ENCODE data around the gene POU2F3. TPM values are rescaled to one million over a fixed set of nuclear protein-coding genes. Genes with fewer than 3 reads are reported as not detected.
A peak's percentile ranks its signal among the peaks of the same experiment; 100 is the strongest.

POU2F3 gene
- polyA plus RNA-seq, 3 donors, result 0.37 to 0.54 TPM; not detected in 1

GRCh38 chr11:120335556-120335907 is 95.6 kb downstream of the POU2F3 start:
- Mint-ChIP-seq H3K27ac (no peak overlapping the region), H3K4me3 (peak overlapping the region; percentile 57 to 72), H3K4me1 (peaks cover 19% of the 10 kb centered on the region), H3K9me3 (peaks cover 3 to 26% (median 14%) of the 10 kb centered on the region in 7 donors), H3K27me3 (ENCODE audit: low read depth in 3 of 3) (peaks cover 78 to 91% (median 83%) of the 10 kb centered on the region in 3 donors), H3K36me3 (peaks cover 7 to 9% of the 10 kb centered on the region in 2 donors)
- peaks cover 26% of the 10 kb centered on the region in 2 donors for H3K4me1 ChIP-seq (ENCODE audit: control insufficient read depth in 1 of 2, insufficient read depth in 2 of 2, low read length in 2 of 2)
- peaks cover 7 to 30% of the 10 kb centered on the region in 2 donors for H3K9me3 ChIP-seq (replicated peaks in 1 of 2; ENCODE audit: control insufficient read depth in 1 of 2, insufficient read depth in 1 of 2, low read length in 2 of 2)
- DNase-seq, result no peak
- 0% methylated on average over 11 of the region's 19 CpGs for WGBS (ENCODE audit: insufficient coverage)
- no peak overlapping the region for H3K27ac ChIP-seq (ENCODE audit: low read depth in 1 of 2, low read length in 2 of 2)
- peak overlapping the region; percentile 40 to 76 (median 71) for H3K4me3 ChIP-seq (replicated peaks in 1 of 3; ENCODE audit: low read depth in 2 of 3, low read length in 3 of 3)
- TF ChIP-seq, protein P1, sequence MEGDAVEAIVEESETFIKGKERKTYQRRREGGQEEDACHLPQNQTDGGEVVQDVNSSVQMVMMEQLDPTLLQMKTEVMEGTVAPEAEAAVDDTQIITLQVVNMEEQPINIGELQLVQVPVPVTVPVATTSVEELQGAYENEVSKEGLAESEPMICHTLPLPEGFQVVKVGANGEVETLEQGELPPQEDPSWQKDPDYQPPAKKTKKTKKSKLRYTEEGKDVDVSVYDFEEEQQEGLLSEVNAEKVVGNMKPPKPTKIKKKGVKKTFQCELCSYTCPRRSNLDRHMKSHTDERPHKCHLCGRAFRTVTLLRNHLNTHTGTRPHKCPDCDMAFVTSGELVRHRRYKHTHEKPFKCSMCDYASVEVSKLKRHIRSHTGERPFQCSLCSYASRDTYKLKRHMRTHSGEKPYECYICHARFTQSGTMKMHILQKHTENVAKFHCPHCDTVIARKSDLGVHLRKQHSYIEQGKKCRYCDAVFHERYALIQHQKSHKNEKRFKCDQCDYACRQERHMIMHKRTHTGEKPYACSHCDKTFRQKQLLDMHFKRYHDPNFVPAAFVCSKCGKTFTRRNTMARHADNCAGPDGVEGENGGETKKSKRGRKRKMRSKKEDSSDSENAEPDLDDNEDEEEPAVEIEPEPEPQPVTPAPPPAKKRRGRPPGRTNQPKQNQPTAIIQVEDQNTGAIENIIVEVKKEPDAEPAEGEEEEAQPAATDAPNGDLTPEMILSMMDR (IDR thresholded peaks at IDR 0.05), result no peak
- H3K27me3 ChIP-seq (ENCODE audit: control insufficient read depth in 2 of 2, insufficient read depth in 2 of 2, low read length in 2 of 2), result peaks cover 86 to 91% of the 10 kb centered on the region in 2 donors
- no peaks in the 10 kb centered on the region for H3K36me3 ChIP-seq (replicated peaks in 1 of 2; ENCODE audit: control insufficient read depth in 1 of 2, insufficient read depth in 2 of 2, low read length in 2 of 2)
- H3K79me2 ChIP-seq (ENCODE audit: insufficient read depth, low read length), result no peaks in the 10 kb centered on the region
- no peak overlapping the region for H3K9ac ChIP-seq (ENCODE audit: insufficient read depth, low read length, poor library complexity, severe bottlenecking)
- peak overlapping the region; percentile 83 for H2AFZ ChIP-seq (ENCODE audit: insufficient read depth, low read depth, low read length, poor library complexity, severe bottlenecking)
- H3K4me2 ChIP-seq (replicated peaks; ENCODE audit: extremely low read depth, low read length, poor library complexity, severe bottlenecking), result peak overlapping the region; percentile 82
- H4K20me1 ChIP-seq (ENCODE audit: insufficient read depth, low read length), result no peaks in the 10 kb centered on the region
- intact Hi-C loops (cut with micrococcal nuclease), result no loop called here

GRCh38 chr11:120335908-120336640 is 96.1 kb downstream of the POU2F3 start, which contains the start of gene ARHGEF12:
TSS of gene ARHGEF12 (plus strand) at chr11:120336413. CDS start at chr11:120337244, 831 bp downstream.
- Histone ChIP-seq H3K36me3 (replicated peaks in 1 of 2; ENCODE audit: control insufficient read depth in 1 of 2, insufficient read depth in 2 of 2, low read length in 2 of 2) (no peaks in the 10 kb centered on the region), H3K4me2 (replicated peaks; ENCODE audit: extremely low read depth, low read length, poor library complexity, severe bottlenecking) (peak within 1 kb of the TSS; percentile 82), H3K4me1 (ENCODE audit: control insufficient read depth in 1 of 2, insufficient read depth in 2 of 2, low read length in 2 of 2) (peaks cover 26% of the 10 kb centered on the region in 2 donors), H3K27ac (ENCODE audit: low read depth in 1 of 2, low read length in 2 of 2) (no peak within 1 kb of the TSS), H3K9ac (ENCODE audit: insufficient read depth, low read length, poor library complexity, severe bottlenecking) (peak within 1 kb of the TSS; percentile 47), H2AFZ (ENCODE audit: insufficient read depth, low read depth, low read length, poor library complexity, severe bottlenecking) (peak within 1 kb of the TSS; percentile 83), H3K79me2 (ENCODE audit: insufficient read depth, low read length) (no peaks in the 10 kb centered on the region), H3K27me3 (ENCODE audit: control insufficient read depth in 2 of 2, insufficient read depth in 2 of 2, low read length in 2 of 2) (peaks cover 86 to 91% of the 10 kb centered on the region in 2 donors), H3K9me3 (replicated peaks in 1 of 2; ENCODE audit: control insufficient read depth in 1 of 2, insufficient read depth in 1 of 2, low read length in 2 of 2) (peaks cover 7 to 35% of the 10 kb centered on the region in 2 donors), H4K20me1 (ENCODE audit: insufficient read depth, low read length) (no peaks in the 10 kb centered on the region), H3K4me3 (replicated peaks in 1 of 3; ENCODE audit: low read depth in 2 of 3, low read length in 3 of 3) (peak within 1 kb of the TSS; percentile 40 to 76 (median 71))
- DNase-seq, result peak; percentile 50 to 76 (median 57)
- WGBS (ENCODE audit: insufficient coverage), result under 1% methylated on average over 86 of the region's 92 CpGs
- Mint-ChIP-seq H3K4me1 (peaks cover 19% of the 10 kb centered on the region), H3K36me3 (peaks cover 7 to 9% of the 10 kb centered on the region in 2 donors), H3K4me3 (peak within 1 kb of the TSS; percentile 89 to 92), H3K27ac (peak within 1 kb of the TSS in 1 of 7 donors; percentile 50), H3K27me3 (ENCODE audit: low read depth in 3 of 3) (peaks cover 78 to 91% (median 83%) of the 10 kb centered on the region in 3 donors), H3K9me3 (peaks cover 3 to 26% (median 17%) of the 10 kb centered on the region in 7 donors)
- intact Hi-C loops (cut with micrococcal nuclease), result no loop called here
- TF ChIP-seq, protein P1 (IDR thresholded peaks at IDR 0.05), result no peak

Measured in CD14-positive monocyte (primary cell).